NOMO-1 treated with DMSO at 0.1 percent for 48 hours (cell line): ENCODE measurements around the gene PRPF19.
"Not testable (repeated sequence)": the region's sequence is repeated elsewhere in the genome, so short reads cannot be mapped to it uniquely, and the experiment has no call there.

Experiments
- DNase-seq: peaks from one replicate; lab custom pipeline; 2025; ENCODE audit not compliant: unreplicated experiment; lab: John Stamatoyannopoulos, UW

Gene PRPF19

GRCh38 chr11:60909680-60910280 is 3.4 kb upstream of the PRPF19 start:
- DNase-seq, result not testable (repeated sequence)

DNA sequence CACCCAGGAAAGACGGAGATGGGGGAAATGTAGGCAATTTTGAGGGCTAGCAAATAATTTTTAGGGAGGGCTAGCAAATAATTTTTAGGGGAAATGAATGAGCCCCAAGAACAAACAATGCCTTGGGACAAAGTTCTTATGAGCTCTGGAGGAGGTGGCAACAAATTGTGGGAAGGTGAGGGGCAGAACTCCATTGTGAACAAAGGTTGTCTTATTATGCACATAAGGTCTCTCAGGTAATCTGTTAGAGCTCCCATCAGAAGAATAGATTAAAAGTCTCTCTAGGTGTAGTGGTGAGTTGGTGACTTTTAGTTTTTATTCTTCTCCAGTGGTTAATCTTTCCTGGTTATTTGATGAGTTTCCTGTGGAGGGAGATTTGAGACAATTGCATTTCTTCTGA is 2.4 kb upstream of the PRPF19 start:
- DNase-seq, result no peak

- DNase-seq, result no peak
These were observed 753 bp downstream of the PRPF19 start for GRCh38 chr11:60905551-60906113.

DNA sequence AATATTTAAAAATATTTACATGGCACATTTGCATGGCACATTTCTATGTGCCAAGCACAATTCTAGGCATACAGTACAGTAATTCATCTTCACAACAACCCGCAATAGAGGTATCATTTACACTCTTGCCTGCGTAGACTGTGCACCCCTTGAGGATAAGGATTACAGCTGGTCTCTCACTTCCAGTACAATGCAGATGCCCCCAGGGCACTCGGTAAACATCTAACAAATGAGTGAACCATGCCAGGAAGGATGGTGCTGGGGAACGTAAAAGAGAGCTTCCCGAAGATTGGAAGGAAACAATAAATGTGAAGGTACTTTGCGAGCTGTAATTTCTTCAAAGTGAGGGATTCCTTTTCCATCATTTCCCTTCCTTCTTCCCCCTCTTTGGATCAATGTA is 1.3 kb downstream of the PRPF19 start:
- no peak for DNase-seq

DNA sequence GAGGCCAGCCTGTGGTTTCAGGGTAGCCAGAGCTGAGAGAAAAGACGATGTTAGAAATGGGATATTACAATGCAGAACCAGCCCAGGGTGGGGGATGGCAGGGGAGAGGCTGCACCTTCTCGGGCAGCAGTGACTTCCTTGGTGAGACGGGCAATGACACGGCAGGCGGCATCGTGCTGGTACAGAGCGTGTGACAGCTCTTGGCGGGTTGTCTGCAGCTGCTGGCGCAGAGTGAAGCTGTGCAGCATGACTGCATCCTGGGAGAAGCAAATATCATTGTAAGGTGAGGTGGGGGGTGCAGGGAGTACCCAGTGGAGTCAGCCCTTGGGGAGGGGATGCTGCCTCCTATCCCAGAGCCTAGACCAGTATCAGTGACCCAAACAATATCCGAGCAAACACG is 3.8 kb downstream of the PRPF19 start:
- no peak for DNase-seq

GRCh38 chr11:60900673-60901404 is 5.5 kb downstream of the PRPF19 start:
- DNase-seq, result no peak

- no peak for DNase-seq
These were observed 6.4 kb downstream of the PRPF19 start for GRCh38 chr11:60899977-60900376.

GRCh38 chr11:60899046-60899936 is 7.1 kb downstream of the PRPF19 start:
- DNase-seq, result peak; percentile 48

- DNase-seq, result no peak
These were observed 8.9 kb downstream of the PRPF19 start for GRCh38 chr11:60897496-60897895.

DNA sequence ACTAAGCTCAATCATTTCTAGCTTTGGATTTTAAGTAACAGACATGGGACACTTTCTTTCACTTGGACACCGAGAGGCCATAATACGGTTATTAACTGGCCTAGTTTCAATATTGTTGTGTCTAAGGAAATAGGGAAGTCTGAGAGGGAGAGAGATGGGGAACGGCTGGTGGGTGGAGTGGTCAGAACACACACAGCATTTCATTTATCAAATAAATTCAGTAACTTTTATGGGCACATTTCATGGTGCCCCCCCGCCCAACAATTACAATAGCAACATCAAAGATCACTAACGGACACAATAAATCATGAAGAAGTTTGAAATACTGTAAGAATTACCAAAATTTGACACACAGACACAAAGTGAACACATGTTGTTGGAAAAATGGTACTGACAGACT is 10.7 kb downstream of the PRPF19 start:
- no peak for DNase-seq

DNA sequence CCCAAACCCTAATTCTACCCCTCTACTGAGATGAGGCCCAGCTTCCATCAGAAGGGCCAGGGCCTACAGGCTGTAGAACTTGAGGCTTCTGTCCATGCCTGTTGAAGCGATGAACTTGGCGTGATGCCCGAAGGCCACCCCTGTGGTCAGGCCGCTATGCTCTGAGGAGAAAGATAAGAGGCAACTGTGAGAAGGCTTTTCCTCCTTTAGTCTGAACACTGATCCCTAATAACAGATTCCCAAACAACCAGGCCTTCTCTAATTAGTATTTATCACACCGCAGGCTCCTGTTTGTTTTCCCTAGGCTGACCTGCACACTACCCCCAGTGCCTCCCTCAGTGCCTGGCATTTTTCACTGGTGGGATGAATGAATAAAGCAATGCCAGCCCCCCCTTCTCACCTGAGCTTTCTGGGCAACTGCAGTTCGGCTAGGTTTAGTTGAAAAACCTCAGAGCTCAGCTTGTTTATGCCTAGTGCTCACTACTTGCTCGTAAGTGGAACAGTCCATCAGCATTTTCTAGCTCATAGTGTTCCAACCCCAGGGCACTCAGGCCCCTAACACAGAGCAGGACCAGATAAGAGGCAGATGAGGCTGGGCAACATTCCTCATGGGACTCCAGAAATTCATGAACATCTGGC is 15.2 kb downstream of the PRPF19 start:
- no peak for DNase-seq

GRCh38 chr11:60890696-60891095 is 15.7 kb downstream of the PRPF19 start:
- no peak for DNase-seq

- DNase-seq, result no peak
These were observed 16.5 kb downstream of the PRPF19 start for GRCh38 chr11:60889869-60890311.

- peak; percentile 8 for DNase-seq
These were observed 18.8 kb downstream of the PRPF19 start for GRCh38 chr11:60887556-60887955.

- no peak for DNase-seq
These were observed 25.6 kb downstream of the PRPF19 start for GRCh38 chr11:60880643-60881282.

- no peak for DNase-seq
These were observed 26.3 kb downstream of the PRPF19 start for GRCh38 chr11:60879971-60880588.

- DNase-seq, result no peak
These were observed 27.3 kb downstream of the PRPF19 start for GRCh38 chr11:60879104-60879503.

GRCh38 chr11:60878245-60879101 is 27.9 kb downstream of the PRPF19 start:
- DNase-seq, result no peak

- DNase-seq, result no peak
These were observed 30.3 kb downstream of the PRPF19 start for GRCh38 chr11:60876168-60876485.
